GM21526 (cell line): ENCODE measurements around the gene DIAPH1.

Source experiments
- ATAC-seq: cut with Tn5 transposase; IDR thresholded peaks from one replicate; pipeline ENCODE4 v1.9.1; 2021; ENCODE audit warnings: moderate library complexity; ENCODE audit not compliant: unreplicated experiment, low FRiP score

The DIAPH1 gene

GRCh38 chr5:141640698-141641097 lies 21.9 kb upstream of the DIAPH1 start:
- no peak for ATAC-seq

GRCh38 chr5:141640051-141640415 lies 21.2 kb upstream of the DIAPH1 start:
- ATAC-seq, result no peak

GRCh38 chr5:141639357-141640050 lies 20.7 kb upstream of the DIAPH1 start:
- ATAC-seq, result no peak

GRCh38 chr5:141638771-141639170 lies 20.0 kb upstream of the DIAPH1 start:
- ATAC-seq, result no peak

- ATAC-seq, result no peak
Measured at GRCh38 chr5:141637767-141638419, 19.1 kb upstream of the DIAPH1 start.

GRCh38 chr5:141637123-141637766 lies 18.4 kb upstream of the DIAPH1 start:
- ATAC-seq, result peak; percentile 18

- ATAC-seq, result peak; percentile 63
Measured at GRCh38 chr5:141636413-141637122, 17.8 kb upstream of the DIAPH1 start, which contains the start of the genes HDAC3 and RELL2. HDAC3 (minus strand) TSS chr5:141636849; CDS start chr5:141636790, 59 bp downstream. RELL2 (plus strand) TSS chr5:141636997; CDS start chr5:141638226, 1,229 bp downstream.

GRCh38 chr5:141636106-141636412 lies 17.3 kb upstream of the DIAPH1 start:
- ATAC-seq, result no peak

- ATAC-seq, result no peak
Measured at GRCh38 chr5:141635646-141636045, 16.8 kb upstream of the DIAPH1 start.

GRCh38 chr5:141634720-141635119 lies 15.9 kb upstream of the DIAPH1 start:
- no peak for ATAC-seq

GRCh38 chr5:141633871-141634561 lies 15.2 kb upstream of the DIAPH1 start:
- ATAC-seq, result peak; percentile 67

- ATAC-seq, result no peak
Measured at GRCh38 chr5:141632650-141633049, 13.8 kb upstream of the DIAPH1 start.

- ATAC-seq, result no peak
Measured at GRCh38 chr5:141630570-141631140, 11.9 kb upstream of the DIAPH1 start.

GRCh38 chr5:141628175-141628788 lies 9.5 kb upstream of the DIAPH1 start:
- ATAC-seq, result no peak

- ATAC-seq, result no peak
Measured at GRCh38 chr5:141623611-141624010, 4.8 kb upstream of the DIAPH1 start.

- peak; percentile 61 for ATAC-seq
Measured at GRCh38 chr5:141623186-141623585, 4.4 kb upstream of the DIAPH1 start.

GRCh38 chr5:141618030-141618803 lies 583 bp downstream of the DIAPH1 start:
- peak; percentile 27 for ATAC-seq

- ATAC-seq, result no peak
Measured at GRCh38 chr5:141617682-141618029, 1.1 kb downstream of the DIAPH1 start.

- ATAC-seq, result no peak
Measured at GRCh38 chr5:141617128-141617527, 1.7 kb downstream of the DIAPH1 start.
